IMR-90 (cell line): ENCODE measurements around the gene AKAP5. TPM values are rescaled to one million over a fixed set of nuclear protein-coding genes. Genes with fewer than 3 reads are reported as not detected.

ENCODE experiments used
- ATAC-seq: fragments of 200-7000 bp; cut with Tn5 transposase; 2 replicates; pipeline ENCODE4 v1.9.1; 2020; ENCODE audit warnings: low read depth, mild to moderate bottlenecking, moderate library complexity
- BruUV-seq: library from RNA; stranded (reverse); fragments of 400-500 nt; replicated peaks from 2 replicates; lab custom pipeline; 2021; lab: Mats Ljungman, UMichigan
- CTCF ChIA-PET: fragments of 300-600 bp; formaldehyde crosslinking; extraction: SDS; loops from one replicate; lab custom pipeline; 2021; ENCODE audit warnings: antibody characterized with exemption; lab: Yijun Ruan, JAX
- POLR2A ChIA-PET: fragments of 300-600 bp; sonication (Branson Sonifier 250); formaldehyde crosslinking; loops from one replicate; lab custom pipeline; 2022; ENCODE audit warnings: antibody characterized with exemption; ENCODE audit not compliant: unreplicated experiment; lab: Charles Lee
- DNase-seq: peaks from one replicate; pipeline ENCODE4 v3.0.0; 2013
- H2AFZ ChIP-seq: replicated peaks from 2 replicates; pipeline ENCODE3; 2013; ENCODE audit warnings: low read length, mild to moderate bottlenecking; ENCODE audit not compliant: poor library complexity
- H2AK5ac ChIP-seq: 2 replicates; pipeline ENCODE4 v1.6.1; 2013; ENCODE audit warnings: low read depth, low read length, inconsistent platforms
- H2AK9ac ChIP-seq: replicated peaks from 2 replicates; pipeline ENCODE3; 2013; ENCODE audit warnings: mild to moderate bottlenecking, low read depth, low read length, moderate library complexity; ENCODE audit not compliant: poor library complexity
- H2BK120ac ChIP-seq: 2 replicates; pipeline ENCODE4 v1.6.1; 2013; ENCODE audit warnings: low read depth, low read length, inconsistent platforms
- H2BK15ac ChIP-seq: 3 replicates; pipeline ENCODE4 v1.6.1; 2013; ENCODE audit warnings: low read depth, low read length, inconsistent platforms
- H2BK20ac ChIP-seq: 2 replicates; pipeline ENCODE4 v1.6.1; 2013; ENCODE audit warnings: low read depth, mild to moderate bottlenecking, inconsistent platforms, low read length, moderate library complexity
- H2BK5ac ChIP-seq: 2 replicates; pipeline ENCODE4 v1.6.1; 2013; ENCODE audit warnings: mild to moderate bottlenecking, low read depth, low read length, inconsistent platforms; ENCODE audit not compliant: poor library complexity, severe bottlenecking
- H3K14ac ChIP-seq: replicated peaks from 2 replicates; pipeline ENCODE4 v1.6.1; 2013; ENCODE audit warnings: low read depth, low read length, inconsistent platforms
- H3K18ac ChIP-seq: 2 replicates; pipeline ENCODE4 v1.6.1; 2013; ENCODE audit warnings: low read depth, low read length, control low read depth
- H3K23ac ChIP-seq: 2 replicates; pipeline ENCODE4 v1.6.1; 2013; ENCODE audit warnings: low read depth, low read length, inconsistent platforms
- H3K27ac ChIP-seq: 2 replicates; pipeline ENCODE4 v1.5.1; 2013; ENCODE audit warnings: mild to moderate bottlenecking, control low read depth, low read length; ENCODE audit not compliant: insufficient read depth
- H3K27me3 ChIP-seq: 2 replicates; pipeline ENCODE4 v1.6.1; 2013; ENCODE audit warnings: low read length; ENCODE audit not compliant: control insufficient read depth, insufficient read depth
- H3K36me3 ChIP-seq: 2 replicates; pipeline ENCODE4 v1.6.1; 2013; ENCODE audit warnings: low read length, mixed read lengths; ENCODE audit not compliant: control insufficient read depth, insufficient read depth
- H3K4ac ChIP-seq: 2 replicates; pipeline ENCODE4 v1.6.1; 2013; ENCODE audit warnings: low read depth, low read length, inconsistent platforms
- H3K4me1 ChIP-seq: 2 replicates; pipeline ENCODE4 v1.6.1; 2013; ENCODE audit warnings: low read length, mixed read lengths; ENCODE audit not compliant: control insufficient read depth, insufficient read depth
- H3K4me2 ChIP-seq: 2 replicates; pipeline ENCODE4 v1.6.1; 2013; ENCODE audit warnings: low read depth, mild to moderate bottlenecking, control low read depth, low read length, moderate library complexity
- H3K4me3 ChIP-seq: 2 replicates; pipeline ENCODE4 v1.5.1; 2013; ENCODE audit warnings: low read depth, mild to moderate bottlenecking, control low read depth, low read length, moderate library complexity; ENCODE audit not compliant: insufficient read depth
- H3K56ac ChIP-seq: 2 replicates; pipeline ENCODE4 v1.6.1; 2013; ENCODE audit warnings: low read length, inconsistent platforms; ENCODE audit not compliant: insufficient read depth; ENCODE audit errors: extremely low read depth
- H3K79me1 ChIP-seq, 2 experiments: 2 replicates each; pipeline ENCODE4 v1.6.1; 2013; ENCODE audit warnings: low read length in 2 of 2, inconsistent platforms in 1 of 2, low read depth in 1 of 2
- H3K9ac ChIP-seq: 2 replicates; pipeline ENCODE4 v1.6.1; 2013; ENCODE audit warnings: low read depth, low read length, control low read depth
- H3K9me1 ChIP-seq: 2 replicates; pipeline ENCODE4 v1.6.1; 2013; ENCODE audit warnings: low read length, inconsistent platforms; ENCODE audit not compliant: insufficient read depth
- H3K9me3 ChIP-seq: 2 replicates; pipeline ENCODE4 v1.6.1; 2013; ENCODE audit warnings: low read length; ENCODE audit not compliant: control insufficient read depth, insufficient read depth
- H4K20me1 ChIP-seq: 2 replicates; pipeline ENCODE4 v1.6.1; 2013; ENCODE audit warnings: low read length, inconsistent platforms; ENCODE audit not compliant: insufficient read depth
- H4K5ac ChIP-seq: 2 replicates; pipeline ENCODE4 v1.6.1; 2013; ENCODE audit warnings: mild to moderate bottlenecking, low read depth, low read length, control low read depth
- H4K8ac ChIP-seq, 2 experiments: 2 replicates each; pipeline ENCODE4 v1.6.1; 2013; ENCODE audit warnings: low read depth in 2 of 2, low read length in 2 of 2, control low read depth in 1 of 2, inconsistent platforms in 1 of 2
- H4K91ac ChIP-seq: 2 replicates; pipeline ENCODE4 v1.6.1; 2013; ENCODE audit warnings: low read depth, low read length, inconsistent platforms; ENCODE audit not compliant: insufficient read depth
- MAFK ChIP-seq: IDR thresholded peaks from 2 replicates; pipeline ENCODE4 v1.6.1; 2012; ENCODE audit warnings: low read depth, low read length, improper control_type of control experiment
- RFX5 ChIP-seq: IDR thresholded peaks from 2 replicates; pipeline ENCODE4 v1.8.0; 2012; ENCODE audit warnings: low read depth, mild to moderate bottlenecking, low read length, moderate library complexity
- SMC3 ChIP-seq: fragments of 150-350 bp; IDR thresholded peaks from 2 replicates; pipeline ENCODE4 v1.6.1; 2016; ENCODE audit warnings: low read depth, mild to moderate bottlenecking, antibody characterized with exemption, low read length, moderate library complexity
- WGBS, 2 experiments: methylation state at CpG; one replicate each; pipeline versions ENCODE4 v1.1.5 to v1.1.7; 2013; ENCODE audit warnings: missing lambda C conversion rate in 2 of 2; ENCODE audit not compliant: insufficient read length in 1 of 2; ENCODE audit errors: extremely low coverage in 2 of 2; 5-methylcytosine and 5-hydroxymethylcytosine counted together
- dilution Hi-C: fragments of 300-500 bp; cut with HindIII; formaldehyde crosslinking; loops from one replicate; pipeline ENCODE4 v1.14.3; 2018; ENCODE audit warnings: low sequenced_read_pairs; ENCODE audit not compliant: unreplicated experiment
- in situ Hi-C: fragments of 300-500 bp; cut with MboI; formaldehyde crosslinking; loops from 3 replicates; pipeline ENCODE4 v1.14.3; 2019; ENCODE audit warnings: low sequenced_read_pairs, inconsistent platforms, mixed read lengths
- intact Hi-C: fragments of 100-400 bp; cut with micrococcal nuclease; formaldehyde crosslinking; loops from 2 replicates; pipeline ENCODE4 v1.10.0; 2022
- polyA plus RNA-seq, 3 experiments: library from polyadenylated mRNA; depleted of rRNA; stranded (reverse); fragments of >200 nt; gene quantifications; 2 replicates each; pipeline ENCODE4 v1.2.3, GENCODE V29; 2012; ENCODE audit warnings: low replicate concordance in 1 of 3
- total RNA-seq: library from RNA; depleted of rRNA; stranded (reverse); fragments of >200 nt; gene quantifications from 2 replicates; pipeline ENCODE4 v1.2.3, GENCODE V29; 2012

The AKAP5 gene
- total and polyA plus RNA-seq, 2 of the 4 experiments (the other 2 are of a cell fraction): 0.21 to 0.72 TPM

GRCh38 chr14:64502887-64503433 lies 37.7 kb downstream of the AKAP5 start:
- Histone ChIP-seq H4K20me1 (peaks cover 27% of the 10 kb centered on the region), H2BK5ac (peak overlapping the region; percentile 100), H3K27me3 (no peaks in the 10 kb centered on the region), H4K5ac (peak overlapping the region; percentile 86), H2AK9ac (peak overlapping the region; percentile 98), H3K18ac (peak overlapping the region; percentile 61), H3K4me2 (peak overlapping the region; percentile 93), H3K14ac (peak overlapping the region; percentile 96), H3K9me3 (no peaks in the 10 kb centered on the region), H2BK20ac (no peak overlapping the region), H3K79me1 (peaks cover 18 to 57% of the 10 kb centered on the region in 2 experiments), H3K36me3 (no peaks in the 10 kb centered on the region), H3K4me1 (peaks cover 14% of the 10 kb centered on the region), H3K9ac (peak overlapping the region; percentile 97), H2AFZ (peak overlapping the region; percentile 97), H2BK15ac (peak overlapping the region; percentile 58; the same call in 2 of the 3 replicates), H4K91ac (peak overlapping the region; percentile 94), H3K23ac (peak overlapping the region; percentile 99), H3K56ac (peak overlapping the region; percentile 91), H2BK120ac (peak overlapping the region; percentile 58; the same call in 1 of the 2 replicates), H2AK5ac (peak overlapping the region; percentile 73; the same call in 1 of the 2 replicates), H3K9me1 (peaks cover 10% of the 10 kb centered on the region), H3K4ac (peak overlapping the region; percentile 95), H3K27ac (peak overlapping the region; percentile 100), H4K8ac (peak overlapping the region; percentile 93 to 96), H3K4me3 (peak overlapping the region; percentile 87)
- 0% methylated on average over 7 of the region's 29 CpGs; no CpG with 5 or more reads in 1 of the 2 experiments for WGBS, 2 experiments
- dilution Hi-C loops (no loop called here), intact Hi-C loops (no loop called here), in situ Hi-C loops (no loop called here)
- no TSS peak for BruUV-seq
- TF ChIP-seq RFX5 (no peak), SMC3 (no peak), MAFK (no peak)
- CTCF ChIA-PET: interaction anchor here (1.4 to 1.6 kb wide), 2 partner anchors 8 to 11 kb away, joined by 3 read pairs; no protein-coding TSS in a partner anchor
- peak; percentile 16 for DNase-seq
- peak; percentile 1 for ATAC-seq
- POLR2A ChIA-PET: no interaction called here
